OCI-LY3 (cell line): Measurements from ENCODE around the gene TARDBP.

Experiments
- H2AFZ ChIP-seq: fragments of 200-600, 300-600 bp; shearing (Covaris generic); 2 replicates; pipeline ENCODE4 v1.6.0; 2014; ENCODE audit warnings: antibody characterized with exemption, low read depth, low read length
- H3K27ac ChIP-seq: fragments of 200-600, 300-600 bp; sonication (generic); 2 replicates; pipeline ENCODE4 v1.5.1; 2014; ENCODE audit warnings: mild to moderate bottlenecking, low read length, moderate library complexity, mixed read lengths
- H3K27me3 ChIP-seq: fragments of 200-600, 300-600 bp; sonication (generic); 2 replicates; pipeline ENCODE4 v1.6.1; 2014; ENCODE audit warnings: low read depth, low read length, mixed read lengths
- H3K36me3 ChIP-seq: fragments of 200-600, 300-600 bp; sonication (generic); replicated peaks from 2 replicates; pipeline ENCODE3; 2014; ENCODE audit warnings: low read depth, low read length, mixed read lengths
- H3K4me1 ChIP-seq: fragments of 300-600, 200-600 bp; sonication (generic); 2 replicates; pipeline ENCODE4 v1.6.1; 2014; ENCODE audit warnings: low read length, mixed read lengths
- H3K4me2 ChIP-seq: fragments of 200-600, 300-600 bp; sonication (generic); 2 replicates; pipeline ENCODE4 v1.6.1; 2014; ENCODE audit warnings: low read length, mixed read lengths
- H3K4me3 ChIP-seq: fragments of 300-600, 200-600 bp; sonication (generic); 2 replicates; pipeline ENCODE4 v1.5.1; 2014; ENCODE audit warnings: antibody characterized with exemption, mild to moderate bottlenecking, low read length, moderate library complexity
- H3K79me2 ChIP-seq: fragments of 300-600, 200-600 bp; shearing (Covaris generic); 2 replicates; pipeline ENCODE4 v1.6.1; 2014; ENCODE audit warnings: mild to moderate bottlenecking, low read length, mixed read lengths
- H3K9ac ChIP-seq: fragments of 300-600, 200-600 bp; shearing (Covaris generic); 2 replicates; pipeline ENCODE4 v1.6.0; 2014; ENCODE audit warnings: mild to moderate bottlenecking, low read length, moderate library complexity
- H3K9me3 ChIP-seq: fragments of 200-600, 300-600 bp; shearing (Covaris generic); 2 replicates; pipeline ENCODE4 v1.6.1; 2014; ENCODE audit warnings: low read length, mixed read lengths; ENCODE audit not compliant: insufficient read depth
- H4K20me1 ChIP-seq: fragments of 200-600, 300-600 bp; sonication (generic); 2 replicates; pipeline ENCODE4 v1.6.1; 2016; ENCODE audit warnings: low read length, mixed read lengths; ENCODE audit not compliant: insufficient read depth
- CTCF ChIP-seq: fragments of 200-600, 300-600 bp; sonication (generic); IDR thresholded peaks from 2 replicates; pipeline ENCODE4 v1.5.1; 2014; ENCODE audit warnings: antibody characterized with exemption, low read length, low read depth
- EZH2phosphoT487 ChIP-seq: fragments of 200-600 bp; shearing (Covaris generic); IDR thresholded peaks from 2 replicates; pipeline ENCODE4 v1.6.1; 2018; ENCODE audit warnings: antibody characterized with exemption, mixed run types, low read depth

TARDBP gene

GRCh38 chr1:11051781-11052511, 39.5 kb downstream of the TARDBP start:
- H4K20me1 ChIP-seq: no peaks in the 10 kb centered on the region
- peak overlapping the region; percentile 65 for H3K4me2 ChIP-seq
- H3K79me2 ChIP-seq: no peaks in the 10 kb centered on the region
- H3K36me3 ChIP-seq: no peaks in the 10 kb centered on the region
- peak overlapping the region; percentile 89 for H2AFZ ChIP-seq
- no peaks in the 10 kb centered on the region for H3K9me3 ChIP-seq
- H3K9ac ChIP-seq: peak overlapping the region; percentile 48; the same call in 1 of the 2 replicates
- peaks cover 23% of the 10 kb centered on the region for H3K4me1 ChIP-seq
- H3K27me3 ChIP-seq: no peaks in the 10 kb centered on the region
- TF ChIP-seq CTCF: no peak
- no peak for TF ChIP-seq EZH2phosphoT487
- peak overlapping the region; percentile 72 for H3K27ac ChIP-seq
- peak overlapping the region; percentile 43; the same call in 1 of the 2 replicates for H3K4me3 ChIP-seq

GRCh38 chr1:11052839-11053757, 40.6 kb downstream of the TARDBP start:
- Histone ChIP-seq H3K4me2 (peak overlapping the region; percentile 65), H3K9ac (no peak overlapping the region), H3K4me3 (no peak overlapping the region), H2AFZ (no peak overlapping the region), H3K4me1 (peaks cover 23% of the 10 kb centered on the region), H3K79me2 (peaks cover 4% of the 10 kb centered on the region), H4K20me1 (no peaks in the 10 kb centered on the region), H3K27ac (peak overlapping the region; percentile 39; the same call in 1 of the 2 replicates), H3K9me3 (no peaks in the 10 kb centered on the region), H3K27me3 (no peaks in the 10 kb centered on the region), H3K36me3 (no peaks in the 10 kb centered on the region)
- TF ChIP-seq CTCF (no peak), EZH2phosphoT487 (no peak)

GRCh38 chr1:11053758-11054137, 41.3 kb downstream of the TARDBP start:
- no peaks in the 10 kb centered on the region for H4K20me1 ChIP-seq
- H3K27ac ChIP-seq: no peak overlapping the region
- H3K4me2 ChIP-seq: no peak overlapping the region
- H3K9ac ChIP-seq: no peak overlapping the region
- H3K27me3 ChIP-seq: no peaks in the 10 kb centered on the region
- peaks cover 2% of the 10 kb centered on the region for H3K36me3 ChIP-seq
- no peak overlapping the region for H2AFZ ChIP-seq
- no peak overlapping the region for H3K4me3 ChIP-seq
- peaks cover 23% of the 10 kb centered on the region for H3K4me1 ChIP-seq
- no peaks in the 10 kb centered on the region for H3K9me3 ChIP-seq
- TF ChIP-seq CTCF (no peak), EZH2phosphoT487 (no peak)
- peaks cover 10% of the 10 kb centered on the region for H3K79me2 ChIP-seq

- TF ChIP-seq CTCF (no peak), EZH2phosphoT487 (no peak)
- H3K79me2 ChIP-seq: peaks cover 15% of the 10 kb centered on the region
- H3K9ac ChIP-seq: no peak overlapping the region
- no peak overlapping the region for H3K4me2 ChIP-seq
- H2AFZ ChIP-seq: no peak overlapping the region
- no peaks in the 10 kb centered on the region for H4K20me1 ChIP-seq
- H3K36me3 ChIP-seq: peaks cover 3% of the 10 kb centered on the region
- peaks cover 23% of the 10 kb centered on the region for H3K4me1 ChIP-seq
- no peak overlapping the region for H3K4me3 ChIP-seq
- H3K27ac ChIP-seq: no peak overlapping the region
- H3K9me3 ChIP-seq: no peaks in the 10 kb centered on the region
- H3K27me3 ChIP-seq: no peaks in the 10 kb centered on the region
Observed at GRCh38 chr1:11054181-11054580, 41.7 kb downstream of the TARDBP start.
